Measurements from ENCODE around the gene SRP9.

- TF ChIP-seq CTCF (IDR thresholded peaks at IDR 0.05), result no peak
- TF ChIP-seq POLR2A (IDR thresholded peaks at IDR 0.05), result no peak
Measured at GRCh38 chr1:225815526-225816178, 38.0 kb downstream of the SRP9 start.

Data from heart left ventricle (tissue), 13 donors.